H1 (cell line): ENCODE measurements around the gene CNOT1. TPM values are rescaled to one million over a fixed set of nuclear protein-coding genes. Genes with fewer than 3 reads are reported as not detected.

Experiments
- CTCF ChIA-PET: fragments of 300-600 bp; sonication (Branson Sonifier 250); formaldehyde crosslinking; loops from one replicate; lab custom pipeline; 2021; ENCODE audit not compliant: partially characterized antibody; lab: Charles Lee
- POLR2A ChIA-PET: fragments of 300-600 bp; sonication (Branson Sonifier 250); formaldehyde crosslinking; loops from one replicate; lab custom pipeline; 2021; ENCODE audit warnings: inconsistent platforms; ENCODE audit not compliant: partially characterized antibody; lab: Charles Lee
- DNase-seq, 2 experiments: peaks; one replicate each; pipeline versions ENCODE4 v3.0.0 to v3.0.0-alpha.2; 2010 to 2022; ENCODE audit warnings: low spot score in 2 of 2, low read depth in 1 of 2, mixed read lengths in 1 of 2
- FAIRE-seq: peaks from 2 replicates; lab custom pipeline; 2011; peaks lifted over from hg19 to GRCh38; lab: Jason Lieb, UNC
- H2AFZ ChIP-seq: 2 replicates; pipeline ENCODE4 v1.8.1; 2012; ENCODE audit warnings: low read length, inconsistent platforms
- H2AK5ac ChIP-seq: 2 replicates; pipeline ENCODE4 v1.6.1; 2013; ENCODE audit warnings: low read depth, low read length
- H2BK120ac ChIP-seq: replicated peaks from 2 replicates; pipeline ENCODE3; 2013; ENCODE audit warnings: low read depth, low read length, inconsistent platforms
- H2BK12ac ChIP-seq: 2 replicates; pipeline ENCODE4 v1.6.1; 2013; ENCODE audit warnings: low read depth, low read length
- H2BK15ac ChIP-seq: 2 replicates; pipeline ENCODE4 v1.6.1; 2013; ENCODE audit warnings: low read length
- H2BK20ac ChIP-seq: 2 replicates; pipeline ENCODE4 v1.6.1; 2013; ENCODE audit warnings: low read length
- H2BK5ac ChIP-seq: 2 replicates; pipeline ENCODE4 v1.6.1; 2013; ENCODE audit warnings: low read depth, low read length
- H3K14ac ChIP-seq: 2 replicates; pipeline ENCODE4 v1.6.1; 2013; ENCODE audit warnings: inconsistent platforms; ENCODE audit not compliant: insufficient read length
- H3K18ac ChIP-seq: 2 replicates; pipeline ENCODE4 v1.6.1; 2013; ENCODE audit warnings: low read length; ENCODE audit errors: extremely low read depth
- H3K23ac ChIP-seq: 2 replicates; pipeline ENCODE4 v1.6.1; 2013; ENCODE audit warnings: inconsistent platforms; ENCODE audit not compliant: insufficient read length
- H3K23me2 ChIP-seq: 2 replicates; pipeline ENCODE4 v1.6.1; 2013; ENCODE audit warnings: low read depth, low read length
- H3K27ac ChIP-seq: 2 replicates; pipeline ENCODE4 v1.6.1; 2011; ENCODE audit warnings: low read depth, low read length, inconsistent platforms
- H3K27me3 ChIP-seq, 4 experiments: replicated peaks in 1 of 4; 1 replicate in 1 of 4; 2 replicates in 3 of 4; pipeline versions ENCODE4 v1.6.1 to v1.8.1; 2011 to 2013; ENCODE audit warnings: low read length in 3 of 4, mild to moderate bottlenecking in 3 of 4, inconsistent platforms in 2 of 4, mixed read lengths in 2 of 4, moderate library complexity in 1 of 4; ENCODE audit not compliant: control insufficient read depth in 3 of 4, insufficient read depth in 3 of 4; ENCODE audit errors: extremely low read depth in 1 of 4
- H3K36me3 ChIP-seq, 4 experiments: 2 replicates each; pipeline versions ENCODE4 v1.6.1 to v1.8.1; 2011 to 2013; ENCODE audit warnings: mild to moderate bottlenecking in 4 of 4, low read length in 3 of 4, moderate library complexity in 2 of 4, control low read depth in 1 of 4, inconsistent platforms in 1 of 4; ENCODE audit not compliant: insufficient read depth in 4 of 4, control insufficient read depth in 2 of 4
- H3K4ac ChIP-seq: replicated peaks from 2 replicates; pipeline ENCODE3; 2013; ENCODE audit warnings: low read length, low read depth, mixed read lengths, inconsistent platforms; ENCODE audit not compliant: insufficient read length
- H3K4me1 ChIP-seq, 4 experiments: replicated peaks in 1 of 4; 1 replicate in 1 of 4; 2 replicates in 3 of 4; pipeline versions ENCODE4 v1.6.1 to v1.8.1; 2011 to 2013; ENCODE audit warnings: low read length in 3 of 4, inconsistent platforms in 2 of 4, mixed read lengths in 1 of 4; ENCODE audit not compliant: insufficient read depth in 4 of 4, control insufficient read depth in 3 of 4
- H3K4me2 ChIP-seq, 2 experiments: 2 replicates each; pipeline versions ENCODE4 v1.6.1 to v1.8.1; 2011 to 2013; ENCODE audit warnings: low read depth in 2 of 2, low read length in 2 of 2, control low read depth in 1 of 2, inconsistent platforms in 1 of 2, mild to moderate bottlenecking in 1 of 2; ENCODE audit not compliant: insufficient read depth in 1 of 2
- H3K4me3 ChIP-seq, 4 experiments: fragments of 200-600, 300-600 bp in 1 of 4; sonication (generic), shearing (Covaris generic), sonication (Bioruptor Twin) in 1 of 4; 2 replicates each; pipeline versions ENCODE4 v1.5.1 to v1.8.1; 2011 to 2016; ENCODE audit warnings: low read length in 4 of 4, low read depth in 3 of 4, control low read depth in 2 of 4, inconsistent platforms in 2 of 4, mild to moderate bottlenecking in 2 of 4, mixed read lengths in 1 of 4, moderate library complexity in 1 of 4; ENCODE audit not compliant: insufficient read depth in 2 of 4; ENCODE audit errors: extremely low read depth in 1 of 4
- H3K56ac ChIP-seq: replicated peaks from 2 replicates; pipeline ENCODE3; 2013; ENCODE audit warnings: low read depth, mild to moderate bottlenecking, mixed read lengths, low read length, inconsistent platforms; ENCODE audit not compliant: insufficient read length
- H3K79me1 ChIP-seq: 2 replicates; pipeline ENCODE4 v1.6.1; 2013; ENCODE audit warnings: low read depth, low read length, control low read depth
- H3K79me2 ChIP-seq, 2 experiments: 2 replicates each; pipeline versions ENCODE4 v1.6.1 to v1.8.1; 2012 to 2013; ENCODE audit warnings: low read length in 2 of 2, mild to moderate bottlenecking in 2 of 2, inconsistent platforms in 1 of 2; ENCODE audit not compliant: insufficient read depth in 2 of 2, control insufficient read depth in 1 of 2
- H3K9ac ChIP-seq, 4 experiments: replicated peaks in 1 of 4; 1 replicate in 1 of 4; 2 replicates in 3 of 4; pipeline versions ENCODE4 v1.6.1 to v1.8.1; 2011 to 2013; ENCODE audit warnings: low read depth in 3 of 4, low read length in 3 of 4, control low read depth in 2 of 4, mild to moderate bottlenecking in 2 of 4, moderate library complexity in 2 of 4, inconsistent platforms in 1 of 4; ENCODE audit errors: extremely low read depth in 1 of 4
- H3K9me3 ChIP-seq, 2 experiments: 2 replicates each; pipeline versions ENCODE4 v1.6.1 to v1.8.1; 2012 to 2013; ENCODE audit warnings: mild to moderate bottlenecking in 2 of 2, moderate library complexity in 2 of 2, control low read depth in 1 of 2, inconsistent platforms in 1 of 2, low read depth in 1 of 2, low read length in 1 of 2, mixed read lengths in 1 of 2; ENCODE audit not compliant: insufficient read depth in 2 of 2
- H4K20me1 ChIP-seq, 2 experiments: replicated peaks in 1 of 2; 2 replicates each; pipeline versions ENCODE3 to v1.8.1; 2011 to 2013; ENCODE audit warnings: inconsistent platforms in 2 of 2, low read length in 2 of 2, mild to moderate bottlenecking in 1 of 2; ENCODE audit not compliant: insufficient read depth in 2 of 2, control insufficient read depth in 1 of 2
- H4K5ac ChIP-seq: 2 replicates; pipeline ENCODE4 v1.6.1; 2013; ENCODE audit warnings: low read length, low read depth, mixed read lengths, inconsistent platforms; ENCODE audit not compliant: insufficient read length
- H4K8ac ChIP-seq: 2 replicates; pipeline ENCODE4 v1.8.0; 2013; ENCODE audit warnings: mild to moderate bottlenecking, moderate library complexity, low read length, inconsistent platforms; ENCODE audit not compliant: insufficient read depth; ENCODE audit errors: extremely low read depth
- H4K91ac ChIP-seq: replicated peaks from 2 replicates; pipeline ENCODE3; 2013; ENCODE audit warnings: low read length, mixed read lengths, inconsistent platforms; ENCODE audit not compliant: insufficient read length
- EZH2 ChIP-seq: fragments of 200-600 bp; sonication (generic); IDR thresholded peaks from 2 replicates; pipeline ENCODE4 v1.7.1; 2012; ENCODE audit warnings: low read depth, mild to moderate bottlenecking, moderate library complexity, low read length, inconsistent platforms; ENCODE audit not compliant: severe bottlenecking
- WGBS, 2 experiments: shearing (Covaris generic) in 1 of 2; methylation state at CpG; one replicate each; pipeline versions ENCODE4 v1.1.6 to v1.1.7; 2013 to 2015; ENCODE audit warnings: low lambda C conversion rate in 2 of 2, mixed read lengths in 2 of 2, inconsistent platforms in 1 of 2, low coverage in 1 of 2, missing lambda C conversion rate in 1 of 2; ENCODE audit not compliant: insufficient replicate concordance in 2 of 2, insufficient coverage in 1 of 2, insufficient read length in 1 of 2; ENCODE audit errors: extremely low coverage in 1 of 2, missing lambda C conversion rate in 1 of 2; 5-methylcytosine and 5-hydroxymethylcytosine counted together
- polyA plus RNA-seq, 7 experiments: library from polyadenylated mRNA; depleted of rRNA in 3 of 7; stranded (reverse) in 5 of 7; unstranded in 2 of 7; fragments of >200 nt in 5 of 7; fragments of 200-250 nt in 2 of 7; gene quantifications; 1 replicate in 5 of 7; 2 replicates in 1 of 7; 4 replicates in 1 of 7; pipeline versions ENCODE4 v1.2.1 to v1.2.3, GENCODE V29; 2011 to 2013; ENCODE audit warnings: missing spikeins in 2 of 7, mixed read lengths in 2 of 7
- total RNA-seq: library from RNA; stranded (reverse); fragmentation: NEBNext Ultra II Directional; extraction: Animal tissue kit (Norgen Biotek cat#: 25700); gene quantifications from 2 replicates; pipeline ENCODE4 v1.2.1, GENCODE V29; 2021

Gene CNOT1
- total and polyA plus RNA-seq, 2 of the 8 experiments (the other 6 are each of a cell fraction or from before 2014, with no cell fraction given), result 306 to 319 TPM

- Histone ChIP-seq H4K91ac (no peak overlapping the region), H3K4me1 (no peaks in the 10 kb centered on the region), H2BK20ac (no peak overlapping the region), H3K9me3 (no peaks in the 10 kb centered on the region), H3K23ac (no peak overlapping the region), H4K5ac (no peak overlapping the region), H2BK15ac (no peak overlapping the region), H3K79me1 (no peaks in the 10 kb centered on the region; the same call in 1 of the 2 replicates), H3K79me2 (no peaks in the 10 kb centered on the region), H2BK120ac (no peak overlapping the region), H2AK5ac (no peak overlapping the region), H3K4me3 (no peak overlapping the region), H3K36me3 (peaks cover 52 to 95% (median 81%) of the 10 kb centered on the region in 4 experiments), H4K8ac (no peak overlapping the region), H3K14ac (no peak overlapping the region), H3K18ac (no peak overlapping the region), H2AFZ (no peak overlapping the region), H3K27ac (no peak overlapping the region), H2BK5ac (no peak overlapping the region), H3K27me3 (no peaks in the 10 kb centered on the region), H3K4me2 (no peak overlapping the region), H3K23me2 (no peaks in the 10 kb centered on the region), H4K20me1 (peaks cover 4 to 7% of the 10 kb centered on the region in 2 experiments), H3K4ac (no peak overlapping the region), H3K56ac (no peak overlapping the region), H2BK12ac (no peak overlapping the region), H3K9ac (no peak overlapping the region)
- ChIA-PET CTCF (no interaction called here), POLR2A (interaction anchor here (0.7 to 1.3 kb wide), 2 partner anchors 13 to 156 kb away, joined by 3 read pairs; no protein-coding TSS in a partner anchor)
- DNase-seq (no peak), FAIRE-seq (no peak)
- WGBS, 2 experiments, result 91% methylated on average over 14 of the region's 14 CpGs; no CpG with 5 or more reads in 1 of the 2 experiments
- no peak for TF ChIP-seq EZH2
Observed at GRCh38 chr16:58533751-58534470, 95.7 kb downstream of the CNOT1 start.
